ENCODE results near the gene LLGL1.

GRCh38 chr17:18195246-18195645, 30.2 kb upstream of the LLGL1 start:
- TF ChIP-seq CTCF (IDR thresholded peaks at IDR 0.05; ENCODE audit: insufficient read depth, low read depth, low read length) (no peak), EZH2 (IDR thresholded peaks at IDR 0.05; ENCODE audit: insufficient read depth, low read length) (no peak)

All from astrocyte (in vitro differentiated cells and primary cell).